ENCODE results near the gene CNIH2.
A peak's percentile ranks its signal among the peaks of the same experiment; 100 is the strongest.

The CNIH2 gene

DNA sequence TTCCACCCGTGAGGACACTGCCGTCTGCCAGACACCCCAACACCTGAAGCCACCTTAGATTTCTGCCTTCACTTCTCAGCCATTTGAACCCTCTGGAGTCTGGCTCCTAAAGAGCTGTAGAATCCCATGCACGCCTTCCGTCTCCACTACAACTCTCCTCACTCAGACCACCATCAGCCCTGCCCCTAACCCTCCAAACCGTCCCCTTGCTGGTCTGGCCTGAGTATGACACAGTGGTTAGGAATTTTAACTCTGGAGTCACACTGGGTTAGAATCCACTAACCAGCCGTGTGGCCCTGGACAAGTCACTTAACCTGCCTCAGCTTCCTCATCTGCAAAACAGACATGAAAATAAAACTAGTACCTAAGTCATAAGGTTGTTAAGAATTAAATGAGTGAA is 3.0 kb downstream of the CNIH2 start:
- Histone ChIP-seq H3K27ac (no peak overlapping the region), H3K36me3 (peaks cover 16% of the 10 kb centered on the region), H3K9me3 (no peaks in the 10 kb centered on the region), H3K4me1 (ENCODE audit: control insufficient read depth in 1 of 2, insufficient read depth in 1 of 2, low read depth in 1 of 2, low read length in 1 of 2) (peaks cover 16 to 29% of the 10 kb centered on the region in 2 experiments), H3K27me3 (peaks cover 32% of the 10 kb centered on the region), H3K4me3 (ENCODE audit: low read depth in 1 of 2, low read length in 1 of 2) (no peak overlapping the region)
- TF ChIP-seq, protein P1, sequence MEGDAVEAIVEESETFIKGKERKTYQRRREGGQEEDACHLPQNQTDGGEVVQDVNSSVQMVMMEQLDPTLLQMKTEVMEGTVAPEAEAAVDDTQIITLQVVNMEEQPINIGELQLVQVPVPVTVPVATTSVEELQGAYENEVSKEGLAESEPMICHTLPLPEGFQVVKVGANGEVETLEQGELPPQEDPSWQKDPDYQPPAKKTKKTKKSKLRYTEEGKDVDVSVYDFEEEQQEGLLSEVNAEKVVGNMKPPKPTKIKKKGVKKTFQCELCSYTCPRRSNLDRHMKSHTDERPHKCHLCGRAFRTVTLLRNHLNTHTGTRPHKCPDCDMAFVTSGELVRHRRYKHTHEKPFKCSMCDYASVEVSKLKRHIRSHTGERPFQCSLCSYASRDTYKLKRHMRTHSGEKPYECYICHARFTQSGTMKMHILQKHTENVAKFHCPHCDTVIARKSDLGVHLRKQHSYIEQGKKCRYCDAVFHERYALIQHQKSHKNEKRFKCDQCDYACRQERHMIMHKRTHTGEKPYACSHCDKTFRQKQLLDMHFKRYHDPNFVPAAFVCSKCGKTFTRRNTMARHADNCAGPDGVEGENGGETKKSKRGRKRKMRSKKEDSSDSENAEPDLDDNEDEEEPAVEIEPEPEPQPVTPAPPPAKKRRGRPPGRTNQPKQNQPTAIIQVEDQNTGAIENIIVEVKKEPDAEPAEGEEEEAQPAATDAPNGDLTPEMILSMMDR (IDR thresholded peaks at IDR 0.05): no peak

DNA sequence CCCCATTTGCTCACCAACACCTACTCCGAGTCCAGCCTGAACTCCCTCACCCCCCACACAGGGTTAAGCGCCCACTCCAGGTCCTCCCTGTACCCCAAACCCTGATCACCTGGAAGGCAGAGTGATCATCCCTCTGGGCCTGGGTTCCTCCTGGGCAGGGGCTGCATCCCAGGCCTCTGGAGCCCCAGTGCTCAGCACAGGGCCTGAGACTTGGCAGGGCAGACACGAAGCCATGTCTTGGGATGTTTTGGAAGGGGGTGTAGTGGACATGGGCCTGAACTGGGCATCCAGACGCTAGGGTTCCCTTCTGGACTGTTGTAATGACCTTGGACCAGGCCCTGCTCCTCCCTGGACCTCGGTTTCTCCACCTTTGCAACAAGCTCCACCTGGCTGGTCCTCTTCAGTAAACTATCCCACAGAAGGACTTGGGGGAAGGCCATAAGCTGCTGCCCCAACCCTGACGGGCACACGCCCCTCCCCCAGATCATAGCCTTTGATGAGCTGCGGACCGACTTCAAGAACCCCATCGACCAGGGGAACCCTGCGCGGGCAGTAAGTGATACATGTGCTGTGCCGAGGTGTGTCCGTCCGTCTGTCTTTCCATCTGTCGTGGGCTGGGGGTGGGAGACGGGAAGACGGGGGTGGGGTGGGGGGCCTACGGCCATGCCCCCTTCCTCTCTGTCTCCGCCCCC is 3.9 kb downstream of the CNIH2 start:
- peaks cover 7% of the 10 kb centered on the region for H3K36me3 ChIP-seq
- H3K4me1 ChIP-seq (ENCODE audit: control insufficient read depth in 1 of 2, insufficient read depth in 1 of 2, low read depth in 1 of 2, low read length in 1 of 2): peaks cover 16 to 27% of the 10 kb centered on the region in 2 experiments
- peak overlapping the region; percentile 51 for H3K27ac ChIP-seq
- peak overlapping the region in 1 of 2 experiments; percentile 47 for H3K4me3 ChIP-seq (ENCODE audit: low read depth in 1 of 2, low read length in 1 of 2)
- no peaks in the 10 kb centered on the region for H3K9me3 ChIP-seq
- peaks cover 32% of the 10 kb centered on the region for H3K27me3 ChIP-seq
- TF ChIP-seq, protein P1 (IDR thresholded peaks at IDR 0.05): no peak

- no peaks in the 10 kb centered on the region for H3K36me3 ChIP-seq
- peak overlapping the region in 1 of 2 experiments; percentile 47 for H3K4me3 ChIP-seq (ENCODE audit: low read depth in 1 of 2, low read length in 1 of 2)
- peaks cover 24% of the 10 kb centered on the region for H3K27me3 ChIP-seq
- H3K4me1 ChIP-seq (ENCODE audit: control insufficient read depth in 1 of 2, insufficient read depth in 1 of 2, low read depth in 1 of 2, low read length in 1 of 2): peaks cover 9 to 20% of the 10 kb centered on the region in 2 experiments
- peak overlapping the region; percentile 51 for H3K27ac ChIP-seq
- no peaks in the 10 kb centered on the region for H3K9me3 ChIP-seq
- TF ChIP-seq, protein P1 (IDR thresholded peaks at IDR 0.05): peak; percentile 93
Observed at GRCh38 chr11:66282468-66283455, 4.8 kb downstream of the CNIH2 start.

DNA sequence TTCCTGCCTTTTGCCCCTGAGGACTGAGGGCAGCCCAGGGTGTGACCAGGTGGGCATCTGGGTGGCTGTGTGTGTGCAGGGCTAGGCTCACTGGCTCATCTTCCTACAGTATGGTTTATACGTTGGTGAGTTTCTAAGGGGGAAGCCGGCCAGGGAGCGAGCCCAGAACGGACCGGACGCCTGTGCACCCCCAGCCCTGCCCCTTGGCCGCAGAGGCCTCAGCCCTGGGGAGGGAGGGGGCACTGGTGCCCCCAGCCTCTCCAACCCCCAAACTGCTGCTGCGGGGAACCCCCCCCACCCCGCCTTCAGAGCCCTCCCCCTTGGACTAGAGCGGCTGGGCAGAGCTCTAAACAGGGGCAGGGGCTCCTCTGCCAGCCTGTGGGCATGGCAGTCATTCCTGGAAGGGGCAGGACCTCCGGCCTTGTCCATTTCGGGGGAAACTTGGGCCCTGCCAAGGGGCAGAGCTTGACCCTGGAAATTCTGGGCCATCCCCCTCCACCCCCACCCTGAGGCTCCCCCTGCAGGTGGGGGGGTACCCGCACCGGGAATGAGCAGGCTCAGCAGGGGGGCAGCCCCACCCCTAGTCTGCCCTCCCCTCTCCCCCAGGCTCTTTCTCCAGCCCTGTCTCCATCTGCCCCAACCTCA is 5.6 kb downstream of the CNIH2 start:
- Histone ChIP-seq H3K27me3 (peaks cover 18% of the 10 kb centered on the region), H3K9me3 (no peaks in the 10 kb centered on the region), H3K27ac (no peak overlapping the region), H3K36me3 (no peaks in the 10 kb centered on the region), H3K4me3 (ENCODE audit: low read depth in 1 of 2, low read length in 1 of 2) (no peak overlapping the region), H3K4me1 (ENCODE audit: control insufficient read depth in 1 of 2, insufficient read depth in 1 of 2, low read depth in 1 of 2, low read length in 1 of 2) (peaks cover 16 to 23% of the 10 kb centered on the region in 2 experiments)
- TF ChIP-seq, protein P1 (IDR thresholded peaks at IDR 0.05): no peak

DNA sequence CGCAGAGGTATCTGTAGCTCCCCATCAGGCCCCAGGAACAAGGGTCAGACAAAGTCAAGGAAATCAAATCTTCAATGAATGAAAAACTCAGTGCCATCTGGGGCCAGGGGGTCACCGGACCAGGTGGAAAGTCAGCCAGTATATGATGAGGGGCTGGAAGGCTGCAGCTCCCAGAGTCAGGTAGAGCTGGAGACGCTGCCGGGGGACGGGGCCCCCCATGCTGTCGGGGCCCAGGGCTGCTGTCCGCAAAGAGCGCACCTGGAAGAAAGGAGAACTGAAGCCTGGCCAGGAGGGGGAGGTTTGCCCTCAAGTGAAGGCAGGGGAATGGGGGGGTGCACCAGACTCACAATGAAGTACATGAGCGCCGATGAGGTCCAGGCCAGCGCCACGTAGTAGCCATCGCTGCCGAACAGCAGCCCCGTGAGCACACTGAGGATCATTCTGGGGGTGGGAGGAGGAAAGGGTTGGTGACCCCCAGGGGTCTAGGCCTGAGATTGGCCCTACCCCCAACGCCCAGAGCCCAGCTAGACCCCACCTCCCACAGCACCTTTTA is 6.6 kb downstream of the CNIH2 start:
- H3K27me3 ChIP-seq: peaks cover 11% of the 10 kb centered on the region
- H3K36me3 ChIP-seq: no peaks in the 10 kb centered on the region
- peaks cover 23 to 28% of the 10 kb centered on the region in 2 experiments for H3K4me1 ChIP-seq (ENCODE audit: control insufficient read depth in 1 of 2, insufficient read depth in 1 of 2, low read depth in 1 of 2, low read length in 1 of 2)
- no peak overlapping the region for H3K27ac ChIP-seq
- TF ChIP-seq, protein P1 (IDR thresholded peaks at IDR 0.05): no peak
- H3K9me3 ChIP-seq: no peaks in the 10 kb centered on the region
- H3K4me3 ChIP-seq (ENCODE audit: low read depth in 1 of 2, low read length in 1 of 2): no peak overlapping the region
